VCaP (cell line): ENCODE data around the gene CABP4.

Experiments used
- H3K27ac ChIP-seq: fragments of 450-650 bp; 2 replicates; pipeline ENCODE4 v1.5.1; 2017
- CTCF ChIP-seq: fragments of 450-650 bp; conservative IDR thresholded peaks from 2 replicates; pipeline ENCODE4 v1.5.1; 2017; ENCODE audit warnings: mild to moderate bottlenecking, moderate library complexity

Gene CABP4

DNA sequence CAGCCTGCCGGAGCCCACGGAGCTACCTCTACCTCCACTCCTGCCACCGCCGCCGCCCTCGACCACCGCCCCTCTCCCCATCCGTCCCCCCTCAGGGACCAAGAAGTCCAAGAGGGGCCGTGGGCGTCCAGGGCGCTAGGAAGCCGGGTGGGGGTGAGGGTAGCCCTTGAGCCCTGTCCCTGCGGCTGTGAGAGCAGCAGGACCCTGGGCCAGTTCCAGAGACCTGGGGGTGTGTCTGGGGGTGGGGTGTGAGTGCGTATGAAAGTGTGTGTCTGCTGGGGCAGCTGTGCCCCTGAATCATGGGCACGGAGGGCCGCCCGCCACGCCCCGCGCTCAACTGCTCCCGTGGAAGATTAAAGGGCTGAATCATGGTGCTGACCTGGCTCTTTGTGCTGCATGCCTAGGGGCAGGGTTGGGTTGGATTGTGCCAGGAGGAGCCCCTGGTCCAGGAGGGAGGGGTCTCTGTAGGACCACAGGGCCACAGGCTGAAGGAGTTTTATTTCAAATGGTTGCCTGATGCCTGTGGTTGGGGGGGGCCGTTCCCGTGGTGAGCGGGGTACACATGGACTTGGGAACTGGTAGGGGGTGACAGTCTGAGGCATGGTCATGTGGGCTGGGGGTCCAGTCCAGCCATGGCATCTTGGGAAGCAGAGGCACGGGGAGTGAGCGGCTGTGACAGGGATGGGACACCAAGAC lies 20.0 kb upstream of the CABP4 start:
- no peak for TF ChIP-seq CTCF

GRCh38 chr11:67435727-67436458 lies 19.3 kb upstream of the CABP4 start:
- no peak for TF ChIP-seq CTCF
- no peak overlapping the region; the same call in 1 of the 2 replicates for H3K27ac ChIP-seq

More for the DNA sequence above, 20.0 kb upstream of the CABP4 start:
- no peak overlapping the region for H3K27ac ChIP-seq

DNA sequence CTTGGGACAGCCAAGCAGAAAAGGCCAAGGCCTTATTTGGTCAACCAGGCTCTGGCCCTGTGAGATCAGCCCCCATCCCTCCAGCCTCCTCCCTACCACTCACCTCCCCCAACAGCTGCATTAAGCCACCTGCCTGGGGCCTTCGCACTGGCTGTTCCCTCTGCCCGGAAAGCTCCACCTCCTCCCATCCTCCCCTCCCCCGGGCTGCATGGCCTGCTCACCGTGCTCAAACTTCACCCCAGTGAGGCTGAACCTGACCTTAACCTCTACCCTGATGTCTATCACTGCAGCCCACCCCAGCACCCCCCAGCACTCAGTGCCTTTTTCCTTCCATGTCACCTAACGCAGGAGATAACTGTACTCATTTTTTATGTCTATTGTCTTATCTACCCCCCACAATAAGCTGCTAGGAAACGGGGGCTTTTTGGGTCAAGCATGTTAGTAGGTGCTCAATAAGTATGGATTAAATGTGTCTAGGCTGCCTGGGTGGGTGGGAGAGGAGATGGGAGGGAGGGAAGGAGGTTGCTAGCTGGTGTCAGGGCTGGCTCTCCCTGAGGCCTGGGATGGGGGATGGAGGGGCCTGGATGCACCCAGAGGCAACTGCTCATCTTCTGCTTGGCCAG lies 18.6 kb upstream of the CABP4 start:
- H3K27ac ChIP-seq: peak overlapping the region; percentile 98; the same call in 1 of the 2 replicates
- TF ChIP-seq CTCF: no peak

- peak within 1 kb of the TSS; percentile 98 for H3K27ac ChIP-seq
- TF ChIP-seq CTCF: no peak
Observed at GRCh38 chr11:67437082-67437808, 17.9 kb upstream of the CABP4 start, which contains the start of gene PTPRCAP. PTPRCAP (minus strand) TSS chr11:67437682; CDS start chr11:67437619, 63 bp downstream.

GRCh38 chr11:67437809-67438157 lies 17.4 kb upstream of the CABP4 start:
- H3K27ac ChIP-seq: peak overlapping the region; percentile 98
- no peak for TF ChIP-seq CTCF

DNA sequence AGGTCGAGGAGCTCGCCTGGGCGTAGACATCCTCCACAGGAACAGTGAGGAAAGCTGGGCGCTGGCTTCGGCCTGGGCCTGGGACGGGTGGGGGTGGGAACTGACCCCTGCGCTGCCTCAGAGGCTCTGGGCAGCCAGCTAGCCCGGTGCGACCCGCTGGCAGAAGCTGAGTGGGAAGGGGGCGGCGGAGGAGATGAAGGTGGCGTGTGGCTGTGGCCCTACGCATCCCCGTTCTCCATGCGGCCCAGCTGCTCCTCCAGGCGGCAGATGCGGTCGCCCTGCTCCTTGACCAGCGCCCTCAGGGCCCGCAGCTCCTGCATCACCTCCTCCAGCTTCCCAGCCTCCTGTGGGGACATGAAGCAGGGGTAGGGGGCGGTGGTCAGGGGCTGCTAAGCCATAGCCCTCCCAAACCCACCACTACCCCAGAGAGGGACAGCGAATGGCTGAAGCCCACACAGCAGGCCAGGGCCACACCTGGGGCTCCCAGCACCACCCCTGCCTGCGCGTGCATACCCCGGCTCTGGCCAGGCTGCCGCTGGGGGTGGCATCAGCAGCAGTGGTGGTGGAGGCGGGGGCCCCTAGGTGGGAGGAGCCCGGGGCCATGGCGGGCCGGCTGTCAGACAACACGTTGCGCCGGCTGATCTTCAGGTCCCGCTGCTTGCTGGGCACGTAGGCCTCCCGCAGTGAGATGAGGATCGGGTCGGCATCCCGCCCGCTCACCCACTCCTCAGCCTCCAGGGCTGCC lies 16.8 kb upstream of the CABP4 start:
- H3K27ac ChIP-seq: peak overlapping the region; percentile 98
- TF ChIP-seq CTCF: no peak
